ENCODE results near the gene C9orf72. TPM values are rescaled to one million over a fixed set of nuclear protein-coding genes. Genes with fewer than 3 reads are reported as not detected.

Gene C9orf72
- total and polyA plus RNA-seq, 2 experiments from 2014 or later: 11.6 to 27.8 TPM

Other genes with a start within 250 kb of the C9orf72 start
- not detected in 2 replicates for gene IFNK, start 49.2 kb downstream of the C9orf72 start, total RNA-seq (2014; rRNA removed; shearing (Covaris generic))
- gene IFNK, start 49.2 kb downstream of the C9orf72 start, polyA plus RNA-seq (2016; fragmentation: Nextera tagmentation; extraction: Ambion mirVana): not detected in 2 replicates
- gene MOB3B, start 43.7 kb downstream of the C9orf72 start, total RNA-seq (2014; rRNA removed; shearing (Covaris generic)): 12.1 and 12.4 TPM in 2 replicates
- gene MOB3B, start 43.7 kb downstream of the C9orf72 start, polyA plus RNA-seq (2016; fragmentation: Nextera tagmentation; extraction: Ambion mirVana): 7.6 and 8.1 TPM in 2 replicates